Prostate gland (tissue), 2 donors: ENCODE data around the gene ACCSL.

Experiments used
- POLR2A ChIP-seq: fragments of 450-650 bp; IDR thresholded peaks from one replicate; pipeline ENCODE4 v1.6.1; 2016; ENCODE audit warnings: antibody characterized with exemption, mild to moderate bottlenecking
- TF ChIP-seq, protein P1 (sequence below), 4 experiments: fragments of 200-600 bp in 2 of 4; fragments of 450-650 bp in 2 of 4; sonication (generic) in 2 of 4; IDR thresholded peaks; 1 replicate in 3 of 4; 2 replicates in 1 of 4; pipeline ENCODE4 v1.5.1; 2016 to 2019; ENCODE audit warnings: antibody characterized with exemption in 4 of 4, mild to moderate bottlenecking in 2 of 4, moderate library complexity in 2 of 4

DNA sequence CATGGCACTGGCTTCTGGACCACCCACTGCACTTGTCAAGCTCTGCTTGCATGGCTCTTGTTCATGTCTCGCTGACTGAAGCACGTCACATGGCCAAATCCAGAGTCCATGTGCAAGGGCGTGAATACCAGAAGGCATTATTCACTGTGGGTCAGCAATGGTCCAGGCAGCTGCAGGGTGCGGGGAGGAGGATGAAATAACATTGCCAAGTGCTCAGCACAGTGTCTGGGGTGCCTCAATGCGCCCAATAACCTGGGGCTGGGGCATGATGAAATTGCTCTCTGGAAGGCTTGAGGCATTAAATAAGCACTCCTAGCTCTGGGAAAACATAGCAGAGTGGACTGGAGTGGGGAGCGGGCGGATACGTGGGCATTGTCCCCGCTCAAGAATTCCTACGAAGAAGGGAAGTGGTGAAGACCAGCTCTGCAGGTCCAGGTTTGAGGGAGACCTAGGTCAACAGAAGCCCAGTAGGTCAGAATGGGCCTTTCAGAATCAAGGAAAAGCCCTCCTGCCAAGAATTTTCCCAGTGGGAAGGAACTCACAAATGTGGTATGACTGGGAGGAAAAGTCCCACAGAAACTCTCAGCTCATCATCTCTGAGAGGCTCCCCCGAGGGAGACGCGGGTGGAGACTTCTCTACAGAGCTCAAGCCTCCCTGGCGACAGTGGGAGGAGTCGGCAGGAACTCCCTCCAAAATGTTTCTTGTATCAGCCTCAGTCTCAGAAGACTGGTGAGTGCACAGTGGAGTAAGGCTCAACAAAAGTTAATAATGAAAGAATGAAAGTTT, 15.3 kb upstream of the ACCSL start:
- TF ChIP-seq, protein P1, sequence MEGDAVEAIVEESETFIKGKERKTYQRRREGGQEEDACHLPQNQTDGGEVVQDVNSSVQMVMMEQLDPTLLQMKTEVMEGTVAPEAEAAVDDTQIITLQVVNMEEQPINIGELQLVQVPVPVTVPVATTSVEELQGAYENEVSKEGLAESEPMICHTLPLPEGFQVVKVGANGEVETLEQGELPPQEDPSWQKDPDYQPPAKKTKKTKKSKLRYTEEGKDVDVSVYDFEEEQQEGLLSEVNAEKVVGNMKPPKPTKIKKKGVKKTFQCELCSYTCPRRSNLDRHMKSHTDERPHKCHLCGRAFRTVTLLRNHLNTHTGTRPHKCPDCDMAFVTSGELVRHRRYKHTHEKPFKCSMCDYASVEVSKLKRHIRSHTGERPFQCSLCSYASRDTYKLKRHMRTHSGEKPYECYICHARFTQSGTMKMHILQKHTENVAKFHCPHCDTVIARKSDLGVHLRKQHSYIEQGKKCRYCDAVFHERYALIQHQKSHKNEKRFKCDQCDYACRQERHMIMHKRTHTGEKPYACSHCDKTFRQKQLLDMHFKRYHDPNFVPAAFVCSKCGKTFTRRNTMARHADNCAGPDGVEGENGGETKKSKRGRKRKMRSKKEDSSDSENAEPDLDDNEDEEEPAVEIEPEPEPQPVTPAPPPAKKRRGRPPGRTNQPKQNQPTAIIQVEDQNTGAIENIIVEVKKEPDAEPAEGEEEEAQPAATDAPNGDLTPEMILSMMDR (IDR thresholded peaks at IDR 0.05), result no peak
- TF ChIP-seq POLR2A, result no peak
